HG03354 (cell line): ENCODE results near the gene PEX14.

Experiments
- ATAC-seq: cut with Tn5 transposase; IDR thresholded peaks from one replicate; pipeline ENCODE4 v1.9.1; 2021; ENCODE audit warnings: mild to moderate bottlenecking; ENCODE audit not compliant: unreplicated experiment, poor library complexity, severe bottlenecking

Gene PEX14

DNA sequence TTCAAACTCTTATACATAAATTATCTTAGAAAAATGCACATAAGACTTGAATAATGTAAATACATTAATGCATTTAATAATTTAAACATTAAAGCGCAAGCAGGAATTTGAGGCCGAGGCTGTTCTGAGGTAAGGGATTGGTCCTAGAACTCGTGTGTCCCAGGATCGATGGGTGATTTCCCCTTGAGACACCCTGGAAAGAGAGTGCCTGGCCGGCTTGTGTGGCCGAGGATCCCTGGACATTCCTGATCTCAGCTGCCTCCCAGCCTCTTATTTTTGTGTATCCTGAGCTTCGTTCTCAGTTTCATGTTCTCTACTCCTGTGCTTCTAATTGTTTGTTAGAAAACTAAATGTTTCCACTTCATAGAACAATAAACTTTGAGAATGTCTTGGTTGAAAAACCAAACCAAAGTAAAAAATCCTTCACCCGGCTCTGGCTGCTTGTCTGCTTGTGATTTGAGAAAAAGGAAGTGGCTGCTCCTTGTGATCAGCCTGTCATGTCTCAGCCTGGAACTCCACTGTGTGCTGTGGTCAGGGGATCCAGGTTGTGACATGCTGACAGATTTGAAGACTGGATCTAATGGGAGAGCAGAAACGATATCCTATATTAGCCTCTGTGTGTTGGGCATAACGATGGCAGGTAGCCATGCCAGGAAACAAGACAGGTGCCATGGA lies 40.7 kb downstream of the PEX14 start:
- no peak for ATAC-seq

DNA sequence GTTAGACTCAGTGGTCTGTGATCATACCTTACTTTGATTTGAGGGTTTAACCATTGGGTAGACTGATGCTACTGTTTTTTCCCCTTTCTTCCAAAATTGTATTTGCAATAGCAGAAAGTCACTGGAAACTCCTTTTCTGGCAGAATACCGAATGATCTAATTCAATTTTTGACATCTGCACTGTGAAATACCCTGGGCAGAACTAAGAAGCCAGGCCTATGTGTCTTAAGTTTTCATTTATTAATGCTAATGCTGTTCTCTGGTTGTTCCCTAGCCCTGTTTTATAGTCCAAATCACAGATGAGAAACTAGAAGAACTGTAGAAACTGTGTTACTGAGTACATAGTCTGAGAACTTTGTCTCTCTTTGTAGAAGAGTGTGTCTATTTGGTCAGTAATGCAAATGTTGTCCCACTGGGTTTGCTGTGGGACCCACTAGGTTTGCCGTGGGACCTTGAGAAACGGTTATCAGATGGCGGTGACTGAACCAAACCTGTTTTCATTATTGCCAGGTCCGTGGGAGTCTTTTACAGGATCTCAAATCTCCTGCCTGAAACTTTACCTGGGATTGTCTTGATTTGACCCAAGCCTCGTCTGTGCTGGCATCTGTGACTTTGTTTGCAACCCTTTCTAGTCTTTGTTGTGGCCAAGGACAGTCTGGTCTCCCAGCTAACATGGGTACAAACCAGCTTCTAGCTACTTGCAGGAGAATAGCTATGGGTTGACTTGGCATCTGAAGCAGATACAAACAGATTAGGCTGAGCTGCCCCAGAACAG lies 41.4 kb downstream of the PEX14 start:
- ATAC-seq: no peak

DNA sequence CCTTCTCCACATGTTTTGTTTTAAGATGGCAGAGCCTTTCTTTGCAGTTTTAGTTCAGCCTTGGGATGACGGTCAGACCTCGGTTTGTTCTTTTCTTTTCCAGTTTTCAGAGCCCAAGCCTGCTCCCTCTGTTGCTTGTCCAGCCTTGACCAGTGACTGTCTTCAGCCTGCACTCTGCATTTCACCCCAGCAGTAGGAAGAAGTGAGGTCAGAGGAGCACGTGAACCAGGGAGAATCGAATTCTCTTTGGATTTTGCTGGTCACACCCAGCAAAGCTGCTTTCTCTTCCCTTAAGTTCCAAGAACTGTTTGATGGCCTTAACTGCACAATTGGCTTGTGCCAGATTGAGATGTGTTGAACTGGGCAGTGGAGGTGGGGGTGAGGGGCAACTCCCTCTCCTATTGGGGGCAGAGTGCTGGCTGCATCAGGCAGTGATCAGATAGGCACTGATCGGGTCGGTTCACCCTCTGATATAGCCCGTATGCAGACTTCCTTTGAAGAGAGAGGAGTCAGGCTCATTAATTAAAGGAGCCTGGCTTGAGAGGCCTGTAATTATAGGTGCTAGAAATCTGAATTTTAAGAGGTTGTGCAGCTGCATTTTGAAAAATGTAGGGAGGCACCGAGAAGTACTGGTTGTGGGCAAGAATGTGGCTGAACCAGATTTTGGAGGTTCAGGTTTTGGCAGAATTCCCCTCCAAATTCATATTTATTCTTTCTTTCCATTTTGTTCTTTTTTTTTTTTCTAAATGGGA lies 42.4 kb downstream of the PEX14 start:
- ATAC-seq: no peak

DNA sequence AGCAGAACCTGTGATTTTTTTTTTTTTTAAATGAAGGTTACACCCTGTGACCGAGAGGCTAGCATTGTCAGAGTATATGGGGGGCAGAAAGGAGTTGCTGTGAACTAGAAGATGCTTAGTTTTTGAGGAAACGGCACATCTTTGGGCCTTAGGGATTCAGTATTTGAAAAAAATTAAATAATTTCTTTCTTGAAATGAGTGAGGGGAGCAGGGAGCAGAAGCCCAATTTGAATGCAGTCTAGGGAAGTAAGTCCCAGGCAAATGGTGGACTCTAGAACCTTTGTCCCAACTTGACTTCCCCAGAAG lies 42.9 kb downstream of the PEX14 start:
- ATAC-seq: no peak

DNA sequence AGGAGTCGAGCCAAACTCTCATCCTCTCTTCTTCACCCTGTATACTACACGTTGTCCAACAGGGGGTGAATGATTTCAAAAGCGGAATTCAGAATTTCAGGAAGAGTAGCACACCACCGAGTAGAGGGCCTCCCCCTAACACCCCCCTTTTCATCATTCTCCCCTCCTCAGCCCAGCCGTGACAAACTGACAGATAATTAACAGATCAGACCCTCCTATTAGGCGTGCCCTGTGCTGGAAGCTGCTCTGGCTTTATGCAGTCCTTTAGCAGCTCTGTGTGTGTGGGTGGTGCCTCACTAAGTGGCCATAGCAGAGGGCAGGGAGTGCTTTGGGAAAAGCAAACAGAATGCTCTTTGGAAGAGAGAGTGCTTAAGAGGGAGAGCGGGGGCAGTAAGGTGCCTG lies 44.3 kb downstream of the PEX14 start:
- ATAC-seq: no peak

DNA sequence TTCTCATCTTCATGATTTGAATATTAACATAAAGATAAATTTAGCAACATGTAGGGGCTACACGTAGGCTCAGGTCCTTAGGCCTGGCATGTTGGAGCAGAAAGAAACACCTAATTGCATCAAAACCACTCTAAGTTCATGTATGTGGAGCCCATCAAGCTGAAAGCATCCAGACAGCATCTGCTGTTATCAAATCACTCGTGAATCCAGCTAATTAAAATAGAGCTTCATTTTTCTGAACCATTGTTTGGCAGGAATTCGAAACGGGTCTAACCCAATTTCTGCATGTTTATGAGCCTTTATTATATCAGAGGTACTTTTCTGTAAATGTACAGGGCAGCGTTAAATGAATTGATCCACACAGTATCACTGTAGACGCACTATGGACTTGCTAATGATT lies 45.7 kb downstream of the PEX14 start:
- ATAC-seq: no peak

DNA sequence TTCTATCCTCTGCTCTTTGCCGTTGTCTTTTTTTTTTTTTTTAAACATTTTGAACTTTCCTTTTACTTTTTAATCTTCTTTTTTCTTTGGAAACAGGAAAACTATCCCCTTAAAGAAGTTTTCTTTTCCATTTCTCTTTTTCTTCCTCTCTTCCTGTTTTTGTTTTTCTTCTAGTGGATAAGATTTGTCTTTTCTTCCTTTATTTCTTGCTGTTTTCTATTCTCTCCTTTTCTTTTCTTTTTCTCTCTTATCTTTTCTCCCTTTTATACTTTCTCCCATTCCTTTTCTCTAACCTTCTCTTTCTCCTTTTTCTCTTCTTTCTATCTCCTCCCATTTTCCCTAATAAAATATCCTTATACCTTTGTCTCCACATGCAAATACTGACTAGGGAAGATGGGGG lies 46.2 kb downstream of the PEX14 start:
- no peak for ATAC-seq

DNA sequence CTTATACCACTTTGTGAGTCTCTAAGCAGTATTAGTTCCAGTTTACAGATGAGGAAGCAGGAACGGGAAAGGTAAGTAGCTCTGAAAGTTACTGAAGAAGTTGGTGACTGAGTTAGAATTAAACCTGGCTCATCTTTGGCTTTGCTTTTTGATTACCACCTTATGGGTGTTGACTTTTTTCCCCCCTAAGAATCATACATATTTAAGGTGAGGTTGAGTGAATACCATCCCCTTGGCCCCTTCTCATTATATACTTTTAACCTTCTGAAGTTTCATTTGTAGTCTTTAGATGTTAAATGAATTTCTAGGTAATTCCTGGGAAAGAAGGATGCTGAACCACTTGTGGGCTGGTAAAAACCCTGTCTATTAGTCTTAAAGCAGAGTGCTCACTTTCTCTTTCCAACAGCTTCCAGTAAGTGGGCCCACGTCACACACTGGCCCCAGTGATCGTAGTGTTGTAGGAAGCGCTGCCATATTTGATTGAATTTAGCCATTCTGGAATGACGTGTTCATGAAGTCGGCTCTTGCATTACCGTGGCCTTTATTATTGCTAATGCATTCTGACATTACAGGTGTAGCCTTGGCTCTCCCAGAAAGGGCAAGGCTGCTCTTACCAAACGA lies 46.9 kb downstream of the PEX14 start:
- no peak for ATAC-seq

DNA sequence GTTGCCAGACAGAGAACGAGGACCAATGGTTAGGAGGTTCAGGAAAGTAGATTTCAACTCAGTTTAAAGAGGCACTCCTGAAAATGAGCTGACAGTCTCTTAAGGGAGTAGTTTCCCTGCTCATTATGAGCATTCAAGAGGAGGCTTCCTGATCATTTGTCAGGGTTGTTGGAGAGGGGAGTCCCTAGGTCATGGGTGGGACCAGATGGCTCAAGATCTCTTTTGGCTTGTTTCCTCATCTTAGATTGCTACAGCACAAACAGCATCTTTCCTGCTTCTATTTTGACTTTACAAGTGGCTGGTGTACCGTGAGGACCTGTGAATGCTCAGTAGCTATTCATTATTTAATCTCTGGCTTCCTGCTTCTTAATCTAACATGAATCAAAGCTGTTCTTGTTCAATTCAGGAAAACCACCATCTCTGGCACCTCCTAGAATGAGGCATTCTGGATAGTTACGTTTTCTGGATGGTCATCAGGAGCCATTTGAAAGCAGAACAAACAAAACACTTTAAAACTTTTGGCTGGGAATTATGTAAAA lies 47.6 kb downstream of the PEX14 start:
- ATAC-seq: no peak

DNA sequence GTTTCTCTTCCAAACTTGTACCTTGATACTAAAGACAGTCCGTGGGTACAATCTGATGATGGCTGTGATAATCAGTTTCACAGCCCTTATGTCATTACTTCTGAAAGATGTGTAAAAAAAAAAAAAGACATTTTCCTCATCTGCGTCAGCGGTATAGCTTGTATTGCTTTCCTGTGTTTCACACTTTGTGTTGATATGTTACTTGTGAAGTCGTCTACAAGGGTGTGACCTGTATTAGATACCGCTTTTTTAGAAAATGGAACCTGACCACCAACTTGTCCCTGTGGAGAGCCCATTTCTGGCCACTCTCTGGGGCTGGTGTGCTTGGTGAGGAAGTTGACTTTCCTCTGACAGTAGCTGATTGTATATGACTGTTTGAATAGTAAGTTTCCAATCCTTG lies 50.5 kb downstream of the PEX14 start:
- ATAC-seq: no peak

DNA sequence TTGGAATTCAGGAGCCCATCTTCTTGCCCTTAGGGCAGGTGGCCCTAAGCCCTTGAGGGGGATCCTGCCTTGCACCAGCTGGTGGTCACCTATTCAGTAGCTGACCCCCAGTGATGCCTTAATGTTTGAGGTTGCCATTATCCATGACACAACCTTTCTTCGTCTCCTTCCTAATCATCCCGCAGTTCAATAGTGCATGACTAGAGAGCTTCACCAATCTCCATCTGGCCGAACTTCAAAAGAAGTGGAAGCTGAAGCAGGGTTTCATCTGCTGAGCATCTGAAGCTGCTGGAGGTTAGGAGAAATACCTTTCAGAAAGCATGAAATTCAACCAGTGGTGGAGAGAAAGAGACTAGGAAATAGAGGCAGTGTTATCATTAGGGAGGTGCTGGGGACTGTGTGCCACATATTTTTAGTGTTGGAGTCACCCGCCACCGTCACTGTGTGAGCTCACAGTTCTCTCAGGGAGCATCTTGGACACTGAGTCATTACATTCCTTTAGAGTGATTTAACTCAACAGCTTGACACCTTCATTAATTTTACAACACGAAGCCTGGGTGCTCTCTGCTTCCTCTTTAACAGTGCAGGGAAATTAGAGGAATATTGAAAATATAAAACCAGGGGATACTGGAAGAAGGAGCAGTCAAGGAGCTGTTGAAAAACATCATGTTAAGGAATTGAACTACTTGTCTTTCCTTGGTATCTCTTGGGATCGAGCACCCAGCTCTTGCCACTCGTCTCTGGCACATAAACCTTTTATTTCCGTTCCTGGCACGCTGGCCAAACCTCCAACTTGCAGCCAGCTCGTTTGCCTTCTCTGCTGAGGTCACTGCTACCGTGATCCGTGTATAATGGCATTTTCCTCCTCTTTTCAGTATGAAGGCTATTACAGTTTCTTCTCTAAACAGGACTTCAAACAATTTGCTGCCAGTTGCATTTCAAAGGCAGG lies 53.6 kb downstream of the PEX14 start:
- ATAC-seq: no peak

DNA sequence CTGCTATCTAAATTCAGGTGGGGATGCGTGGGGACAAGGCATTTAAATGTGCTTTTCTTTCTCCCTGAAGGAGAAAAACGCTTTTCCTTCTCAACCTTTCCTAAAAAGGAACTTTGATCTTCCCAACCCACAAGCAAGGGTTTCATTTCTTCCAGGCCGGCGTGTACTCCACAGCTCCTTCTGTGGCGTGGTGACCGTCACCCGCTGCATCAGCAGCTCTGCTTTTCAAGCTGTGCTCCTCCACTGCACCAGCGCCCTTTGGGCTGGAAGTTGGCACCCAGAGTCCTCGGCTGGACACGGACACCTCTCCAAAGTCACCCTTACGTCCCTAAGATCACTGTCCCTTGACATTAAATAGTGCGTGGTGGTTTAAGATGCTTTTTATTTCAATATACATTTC lies 54.3 kb downstream of the PEX14 start:
- ATAC-seq: no peak

DNA sequence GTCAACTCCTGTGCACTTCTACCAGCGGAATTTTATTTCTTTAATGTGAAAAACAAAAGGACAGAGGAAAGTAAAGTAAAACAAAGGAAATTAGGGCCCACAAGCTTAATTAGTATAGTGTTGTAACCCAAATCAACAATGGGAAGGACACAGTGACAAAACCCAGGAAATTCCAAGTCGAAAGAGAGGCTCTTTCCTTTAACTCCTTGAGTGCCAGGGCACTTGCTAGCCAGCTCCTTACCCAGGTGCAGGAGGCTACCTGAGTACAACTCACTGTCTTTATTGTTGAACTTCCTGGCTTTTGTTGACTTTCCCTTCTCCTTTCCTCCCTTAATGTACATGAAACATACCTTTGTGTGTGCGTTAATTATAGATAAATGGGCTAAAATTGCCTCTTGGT lies 55.0 kb downstream of the PEX14 start:
- no peak for ATAC-seq

DNA sequence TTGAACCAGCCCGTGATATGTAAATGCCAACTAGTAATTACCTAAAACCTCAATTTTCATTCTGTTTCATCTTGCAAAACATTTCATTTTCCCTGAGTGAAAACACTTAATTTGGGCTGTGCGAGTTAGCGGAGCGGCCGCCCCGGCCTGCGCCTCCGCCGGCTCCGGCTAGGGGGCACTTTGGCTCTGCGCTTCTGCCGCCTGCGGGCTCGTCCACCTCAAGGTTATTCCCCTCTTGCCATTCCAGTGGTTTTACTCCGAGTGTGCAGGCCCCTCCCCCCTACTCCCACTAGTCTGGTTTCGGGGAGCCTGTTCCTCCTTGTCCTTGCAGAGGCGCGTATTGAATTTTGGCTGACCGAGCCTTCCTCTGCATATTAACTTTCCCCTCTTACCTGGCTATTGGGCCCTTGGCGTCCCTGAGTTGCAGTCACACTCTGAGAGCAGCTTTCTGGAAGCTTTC lies 55.6 kb downstream of the PEX14 start:
- ATAC-seq: no peak

DNA sequence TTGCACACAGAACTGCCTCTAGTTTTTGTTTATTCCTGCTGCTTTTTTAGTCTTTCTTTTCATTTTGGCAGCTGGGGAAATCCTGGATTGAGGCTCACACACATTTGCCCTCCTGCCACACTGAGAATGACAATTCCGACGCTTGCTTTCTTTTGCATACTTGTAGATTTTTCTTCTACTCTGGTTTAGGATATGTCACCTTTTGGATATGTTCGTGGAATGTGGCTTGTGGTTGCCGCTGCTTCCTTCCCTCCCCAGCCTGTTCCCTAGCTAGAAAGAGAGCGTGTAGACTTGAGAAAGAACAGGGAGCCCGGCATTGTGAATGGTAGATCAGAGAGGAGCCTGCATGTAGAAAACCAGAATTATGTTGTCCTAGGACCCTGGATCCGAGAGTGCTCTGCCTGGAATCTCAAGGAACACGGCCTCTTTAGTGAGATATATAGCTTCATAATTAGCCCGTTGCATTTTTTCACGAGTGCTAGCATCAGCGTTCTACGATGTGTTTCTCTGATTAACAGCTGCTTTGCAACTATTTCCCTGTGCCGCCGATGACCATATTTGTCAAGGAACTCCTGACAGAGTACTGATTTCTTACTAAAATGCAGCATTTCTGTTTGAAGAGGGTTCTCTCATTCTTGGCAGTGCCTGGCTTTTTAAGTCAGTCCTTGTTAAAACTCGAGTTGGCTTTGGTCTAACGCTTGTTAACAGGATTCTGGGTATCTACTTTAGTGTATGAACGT lies 56.2 kb downstream of the PEX14 start:
- ATAC-seq: no peak

DNA sequence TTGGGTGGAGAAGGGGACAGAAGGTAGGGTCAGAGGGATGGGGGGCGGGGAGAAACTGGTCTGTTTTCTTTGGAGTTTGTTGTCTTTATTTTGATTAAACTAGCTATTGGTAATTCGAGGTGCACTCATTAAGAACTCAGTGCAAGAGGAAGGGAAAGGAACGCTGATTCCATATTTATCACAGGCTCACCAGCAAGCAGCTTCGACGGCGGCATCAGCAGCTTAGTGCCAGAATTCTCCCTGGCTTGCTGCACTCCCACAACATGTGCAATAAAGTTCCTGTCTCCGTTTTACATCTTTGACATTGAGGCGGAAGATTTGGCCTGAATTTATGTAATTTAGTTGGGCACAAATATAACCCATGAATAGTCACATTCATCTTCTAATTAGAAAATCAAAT lies 57.6 kb downstream of the PEX14 start:
- no peak for ATAC-seq

DNA sequence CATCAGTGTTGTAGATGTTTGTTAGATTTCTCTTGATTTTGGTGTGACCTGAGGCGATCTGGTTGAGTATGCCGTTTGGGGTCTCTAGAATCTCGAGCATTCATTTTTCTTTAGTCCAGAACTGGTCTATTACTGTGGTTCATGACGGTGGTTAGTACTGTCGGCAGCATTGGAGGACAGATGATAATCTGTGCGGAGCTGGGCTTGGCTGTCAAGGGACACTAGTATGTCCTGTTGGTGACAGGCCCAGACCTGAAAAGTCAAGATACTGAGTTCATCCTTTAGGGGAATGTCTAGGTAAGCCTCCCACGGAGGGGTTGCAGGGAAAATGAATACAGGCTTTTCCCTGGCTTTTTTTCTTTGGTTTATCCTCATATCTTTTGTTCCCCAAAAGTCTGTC lies 59.8 kb downstream of the PEX14 start:
- no peak for ATAC-seq

DNA sequence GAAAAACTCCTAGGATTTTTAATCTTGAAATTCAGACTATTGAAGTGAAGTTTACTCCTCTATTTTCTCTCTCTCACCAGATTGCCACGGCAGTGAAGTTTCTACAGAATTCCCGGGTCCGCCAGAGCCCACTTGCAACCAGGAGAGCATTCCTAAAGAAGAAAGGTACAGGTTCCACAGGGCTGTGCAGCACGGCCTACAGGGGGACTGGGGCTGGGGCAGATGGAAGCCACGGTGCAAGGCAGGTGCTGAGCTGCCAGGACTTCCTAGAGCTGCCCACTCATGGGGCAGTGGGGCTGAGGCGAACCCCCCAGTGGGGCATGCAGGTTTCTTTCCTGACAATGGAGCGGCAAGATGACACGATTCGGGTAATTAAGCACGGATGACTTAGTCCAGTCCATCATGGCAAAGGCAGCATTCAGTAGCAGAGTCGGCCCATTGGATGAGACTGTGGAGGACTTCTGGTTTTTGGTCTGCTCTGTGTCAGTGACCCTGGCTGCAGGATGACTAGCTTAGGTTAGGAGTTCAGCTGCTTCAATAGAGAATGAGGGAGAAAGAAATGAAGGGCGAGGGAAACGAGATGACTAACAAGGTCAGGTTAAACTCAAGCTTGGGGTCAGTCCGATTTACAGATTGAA lies 61.5 kb downstream of the PEX14 start:
- no peak for ATAC-seq
